ENCODE results near the gene SYNE4.

DNA sequence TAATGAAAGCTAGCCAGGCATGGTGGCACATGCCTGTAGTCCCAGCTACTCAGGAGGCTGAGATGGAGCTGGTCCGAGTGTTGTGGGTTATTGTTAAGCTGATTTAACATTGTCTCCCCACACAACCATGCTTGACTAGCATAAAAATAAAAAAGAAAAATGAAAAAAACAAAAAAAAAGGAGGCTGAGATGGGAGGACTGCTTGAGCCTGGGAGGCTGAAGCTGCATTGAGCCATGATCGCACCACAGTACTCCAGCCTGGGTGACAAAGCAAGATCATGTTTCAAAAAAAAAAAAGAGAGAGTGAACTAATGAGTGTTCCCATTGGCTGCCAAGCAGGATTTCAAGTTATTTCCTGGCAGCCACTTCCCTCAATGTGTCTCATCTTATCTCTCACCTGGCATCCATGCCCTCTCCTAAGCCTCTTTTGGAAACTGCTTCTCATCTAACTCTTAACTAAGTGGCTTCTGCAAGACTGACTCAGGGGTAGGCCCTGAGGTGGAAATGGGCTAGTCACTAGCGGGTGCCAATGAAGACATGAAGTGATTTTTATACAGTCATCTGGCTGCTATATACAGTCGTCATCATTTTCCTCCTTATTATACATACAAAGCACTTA, 40.6 kb upstream of the SYNE4 start:
- TF ChIP-seq RCOR1 (IDR thresholded peaks at IDR 0.05; ENCODE audit: insufficient replicate concordance, low read length) (no peak), POLR2A (IDR thresholded peaks at IDR 0.05; ENCODE audit: low read depth, low read length) (no peak), FOS (IDR thresholded peaks at IDR 0.05; ENCODE audit: low read depth, low read length) (no peak), CTCF (conservative IDR thresholded peaks at IDR 0.05; ENCODE audit: low read depth, low read length) (no peak), MXI1 (IDR thresholded peaks at IDR 0.05; ENCODE audit: borderline replicate concordance, low read depth, low read length) (no peak), MAFK (IDR thresholded peaks at IDR 0.05; ENCODE audit: low read depth, low read length) (no peak)
